Endothelial cell of umbilical vein (primary cell): Measurements from ENCODE around the gene GRIK1. TPM values are rescaled to one million over a fixed set of nuclear protein-coding genes. Genes with fewer than 3 reads are reported as not detected.

Experiments used
- BruUV-seq: library from RNA; stranded (reverse); fragments of 400-500 nt; replicated peaks from 2 replicates; lab custom pipeline; 2021; lab: Mats Ljungman, UMichigan
- CTCF ChIA-PET: fragments of 300-600, 350-600 bp; sonication (Branson Sonifier 250); formaldehyde crosslinking; loops from one replicate; lab custom pipeline; 2021; ENCODE audit warnings: antibody characterized with exemption, inconsistent platforms; lab: Charles Lee
- POLR2A ChIA-PET: fragments of 300-600, 350-600 bp; sonication (Branson Sonifier 250); formaldehyde crosslinking; loops from one replicate; lab custom pipeline; 2021; ENCODE audit warnings: antibody characterized with exemption, inconsistent platforms; lab: Charles Lee
- DNase-seq: peaks from one replicate; pipeline ENCODE4 v3.0.0-alpha.2; 2011; ENCODE audit warnings: low read depth, low spot score
- FAIRE-seq: peaks from 2 replicates; lab custom pipeline; 2011; peaks lifted over from hg19 to GRCh38; lab: Jason Lieb, UNC
- H2AFZ ChIP-seq: 2 replicates; pipeline ENCODE4 v1.6.0; 2012; ENCODE audit warnings: low read depth, low read length, control low read depth, inconsistent platforms
- H3K27ac ChIP-seq: 2 replicates; pipeline ENCODE4 v1.5.1; 2011; ENCODE audit warnings: low read depth, mild to moderate bottlenecking, control low read depth, low read length, moderate library complexity; ENCODE audit not compliant: insufficient read depth
- H3K27me3 ChIP-seq, 2 experiments: 2 replicates each; pipeline versions ENCODE4 v1.6.0 to v1.6.1; 2011; ENCODE audit warnings: low read length in 2 of 2, mixed read lengths in 1 of 2; ENCODE audit not compliant: control insufficient read depth in 2 of 2, insufficient read depth in 2 of 2
- H3K36me3 ChIP-seq, 2 experiments: 2 replicates in 1 of 2; 3 replicates in 1 of 2; pipeline ENCODE4 v1.5.1; 2011; ENCODE audit warnings: low read length in 2 of 2, mild to moderate bottlenecking in 1 of 2, moderate library complexity in 1 of 2; ENCODE audit not compliant: control insufficient read depth in 2 of 2, insufficient read depth in 2 of 2; ENCODE audit errors: extremely low read depth in 1 of 2
- H3K4me1 ChIP-seq: 3 replicates; pipeline ENCODE4 v1.5.1; 2011; ENCODE audit warnings: mild to moderate bottlenecking, low read length; ENCODE audit not compliant: control insufficient read depth, insufficient read depth; ENCODE audit errors: extremely low read depth
- H3K4me2 ChIP-seq: 2 replicates; pipeline ENCODE4 v1.6.1; 2011; ENCODE audit warnings: low read length, control low read depth, mixed read lengths; ENCODE audit not compliant: insufficient read depth
- H3K4me3 ChIP-seq, 3 experiments: fragments of 200-600 bp in 1 of 3; sonication (generic), shearing (Covaris generic) in 1 of 3; replicated peaks in 1 of 3; 2 replicates each; pipeline ENCODE4 v1.5.1; 2011 to 2016; ENCODE audit warnings: control low read depth in 3 of 3, low read length in 3 of 3, mild to moderate bottlenecking in 2 of 3, inconsistent platforms in 1 of 3, low read depth in 1 of 3, moderate library complexity in 1 of 3; ENCODE audit not compliant: insufficient read depth in 1 of 3
- H3K79me2 ChIP-seq: 2 replicates; pipeline ENCODE4 v1.6.0; 2012; ENCODE audit warnings: low read length, inconsistent platforms; ENCODE audit not compliant: control insufficient read depth, insufficient read depth
- H3K9ac ChIP-seq: replicated peaks from 2 replicates; pipeline ENCODE3; 2011; ENCODE audit warnings: low read length, control low read depth; ENCODE audit not compliant: insufficient read depth; ENCODE audit errors: extremely low read depth
- H3K9me1 ChIP-seq: replicated peaks from 3 replicates; pipeline ENCODE4 v1.6.0; 2011; ENCODE audit warnings: mild to moderate bottlenecking, low read length; ENCODE audit not compliant: control insufficient read depth, insufficient read depth; ENCODE audit errors: extremely low read depth
- H3K9me3 ChIP-seq: replicated peaks from 2 replicates; pipeline ENCODE4 v1.5.1; 2012; ENCODE audit warnings: low read length, inconsistent platforms; ENCODE audit not compliant: control insufficient read depth, insufficient read depth
- H4K20me1 ChIP-seq: replicated peaks from 2 replicates; pipeline ENCODE3; 2011; ENCODE audit warnings: mild to moderate bottlenecking, low read length; ENCODE audit not compliant: control insufficient read depth, insufficient read depth; ENCODE audit errors: extremely low read depth
- CTCF ChIP-seq, 2 donors: IDR thresholded peaks; 1 replicate in 1 of 2; 2 replicates in 1 of 2; pipeline ENCODE4 v1.5.1; 2011; ENCODE audit warnings: low read length in 2 of 2, mild to moderate bottlenecking in 2 of 2, moderate library complexity in 2 of 2, control low read depth in 1 of 2, inconsistent platforms in 1 of 2, low read depth in 1 of 2; ENCODE audit not compliant: insufficient read depth in 1 of 2; ENCODE audit errors: extremely low read depth in 1 of 2
- EZH2 ChIP-seq: IDR thresholded peaks from 2 replicates; pipeline ENCODE4 v1.6.1; 2012; ENCODE audit warnings: borderline replicate concordance, low read depth, mild to moderate bottlenecking, moderate library complexity, low read length, inconsistent platforms; ENCODE audit not compliant: severe bottlenecking
- FOS ChIP-seq: IDR thresholded peaks from 2 replicates; pipeline ENCODE4 v1.6.1; 2011; ENCODE audit warnings: mild to moderate bottlenecking, low read length, moderate library complexity, borderline replicate concordance; ENCODE audit not compliant: insufficient read depth
- GATA2 ChIP-seq: IDR thresholded peaks from 2 replicates; pipeline ENCODE4 v1.7.0; 2011; ENCODE audit warnings: low read depth, mild to moderate bottlenecking, moderate library complexity, mixed read lengths, low read length; ENCODE audit not compliant: insufficient read length, insufficient read depth
- JUN ChIP-seq: IDR thresholded peaks from 2 replicates; pipeline ENCODE4 v1.6.1; 2011; ENCODE audit warnings: borderline replicate concordance, low read depth; ENCODE audit not compliant: insufficient read length, insufficient read depth
- MAX ChIP-seq: IDR thresholded peaks from 2 replicates; pipeline ENCODE4 v1.6.1; 2011; ENCODE audit not compliant: insufficient read depth, insufficient read length
- MYC ChIP-seq: IDR thresholded peaks from one replicate; pipeline ENCODE4 v1.6.1; 2011; ENCODE audit warnings: mild to moderate bottlenecking, low read depth, low read length
- POLR2A ChIP-seq: IDR thresholded peaks from 2 replicates; pipeline ENCODE4 v1.6.1; 2012; ENCODE audit warnings: low read depth, mild to moderate bottlenecking, control low read depth, low read length
- POLR2AphosphoS5 ChIP-seq: IDR thresholded peaks from 2 replicates; pipeline ENCODE4 v1.6.1; 2012; ENCODE audit warnings: low read depth, mild to moderate bottlenecking, control low read depth, low read length, moderate library complexity; ENCODE audit not compliant: insufficient read depth
- dilution Hi-C: fragments of 300-500 bp; cut with MboI; formaldehyde crosslinking; loops from one replicate; pipeline ENCODE4 v1.15.0; 2019; ENCODE audit warnings: low sequenced_read_pairs; ENCODE audit not compliant: extremely low pct_ligation_motif_present
- intact Hi-C: fragments of 100-400 bp; cut with micrococcal nuclease; formaldehyde crosslinking; loops from one replicate; pipeline ENCODE4 v1.10.0; 2022
- polyA plus RNA-seq, 4 experiments: library from polyadenylated mRNA; depleted of rRNA in 3 of 4; stranded (reverse) in 3 of 4; unstranded in 1 of 4; fragments of >200 nt; gene quantifications; 2 replicates each; pipeline versions ENCODE4 v1.2.1 to v1.2.3, GENCODE V29; 2011 to 2012; ENCODE audit warnings: missing spikeins in 1 of 4
- total RNA-seq: library from RNA; stranded (reverse); gene quantifications from 2 replicates; pipeline ENCODE4 v1.2.3, GENCODE V29; 2021

GRIK1 gene
- total and polyA plus RNA-seq, 2 donors (not counting 3 experiments of a cell fraction or from before 2014, with no cell fraction given), result not detected

- Histone ChIP-seq H2AFZ (no peak overlapping the region), H3K9me1 (no peaks in the 10 kb centered on the region), H3K27ac (no peak overlapping the region), H3K4me2 (no peak overlapping the region), H3K4me1 (no peaks in the 10 kb centered on the region), H4K20me1 (no peaks in the 10 kb centered on the region), H3K36me3 (no peaks in the 10 kb centered on the region), H3K4me3 (no peak overlapping the region), H3K27me3 (no peaks in the 10 kb centered on the region), H3K9ac (no peak overlapping the region), H3K79me2 (no peaks in the 10 kb centered on the region), H3K9me3 (no peaks in the 10 kb centered on the region)
- DNase-seq, result no peak
- FAIRE-seq, result no peak
- POLR2A ChIA-PET, result no interaction called here
- no TSS peak for BruUV-seq
- intact Hi-C loops, result no loop called here
- TF ChIP-seq JUN, result no peak
- no peak for TF ChIP-seq POLR2AphosphoS5
- TF ChIP-seq FOS, result no peak
- no peak for TF ChIP-seq EZH2
- TF ChIP-seq MAX, result no peak
- no peak for TF ChIP-seq GATA2
- TF ChIP-seq POLR2A, result no peak
- dilution Hi-C loops, result no loop called here
- CTCF ChIA-PET, result no interaction called here
These were observed 289.2 kb downstream of the GRIK1 start for GRCh38 chr21:29650523-29651022.

- no peak for TF ChIP-seq GATA2
- no peak for TF ChIP-seq JUN
- TF ChIP-seq FOS, result no peak
- TF ChIP-seq MYC, result no peak
- no peak for TF ChIP-seq EZH2
- TF ChIP-seq POLR2AphosphoS5, result no peak
- no peak for TF ChIP-seq MAX
- TF ChIP-seq CTCF (IDR thresholded peaks at IDR 0.05; ENCODE audit: extremely low read depth in 1 of 2, insufficient read depth in 1 of 2, low read depth in 1 of 2, low read length in 2 of 2), result no peak
- no peak for TF ChIP-seq POLR2A
- Histone ChIP-seq H4K20me1 (no peaks in the 10 kb centered on the region), H3K9me3 (no peaks in the 10 kb centered on the region), H3K79me2 (no peaks in the 10 kb centered on the region), H3K27me3 (no peaks in the 10 kb centered on the region), H3K4me3 (no peak overlapping the region), H3K9ac (no peak overlapping the region), H2AFZ (no peak overlapping the region), H3K36me3 (no peaks in the 10 kb centered on the region), H3K4me2 (no peak overlapping the region), H3K27ac (no peak overlapping the region), H3K9me1 (no peaks in the 10 kb centered on the region), H3K4me1 (no peaks in the 10 kb centered on the region)
- ChIA-PET CTCF (interaction anchor here (0.9 to 1.3 kb wide), 3 partner anchors 11 to 57 kb away, joined by 3 read pairs; no protein-coding TSS in a partner anchor), POLR2A (no interaction called here)
- FAIRE-seq (no peak), DNase-seq (no peak)
- dilution Hi-C loops (no loop called here), intact Hi-C loops (no loop called here)
- no TSS peak for BruUV-seq
These were observed 290.4 kb downstream of the GRIK1 start for GRCh38 chr21:29649406-29649814.
